K562 (cell line): ENCODE data around the gene LIMD2. TPM values are rescaled to one million over a fixed set of nuclear protein-coding genes. Genes with fewer than 3 reads are reported as not detected.

Experiments
- ATAC-seq: fragments of 200-7000 bp; cut with Tn5 transposase; 3 replicates; pipeline ENCODE4 v1.9.1; 2020; ENCODE audit warnings: moderate library complexity
- BruUV-seq: library from RNA; stranded (reverse); fragments of 400-500 nt; replicated peaks from 2 replicates; lab custom pipeline; 2021; lab: Mats Ljungman, UMichigan
- CTCF ChIA-PET: fragments of 300-600 bp; formaldehyde crosslinking; extraction: SDS; loops from one replicate; lab custom pipeline; 2021; ENCODE audit warnings: low intra/inter-chr PET ratio; lab: Yijun Ruan, JAX
- POLR2A ChIA-PET: fragments of 300-600, 350-650 bp; sonication (Branson Sonifier 250); formaldehyde crosslinking; extraction: SDS; loops from one replicate; lab custom pipeline; 2021; ENCODE audit warnings: antibody characterized with exemption, inconsistent platforms; lab: Yijun Ruan, JAX
- DNase-seq, 4 experiments: peaks; one replicate each; pipeline versions ENCODE4 v3.0.0 to v3.0.0-alpha.2; 2011 to 2018; ENCODE audit warnings: low spot score in 3 of 4, mixed read lengths in 3 of 4; ENCODE audit errors: extremely low read depth in 1 of 4
- FAIRE-seq: peaks from 2 replicates; lab custom pipeline; 2011; peaks lifted over from hg19 to GRCh38; lab: Jason Lieb, UNC
- H2AFZ ChIP-seq: 2 replicates; pipeline ENCODE4 v1.6.0; 2011; ENCODE audit warnings: low read depth, low read length, control low read depth, inconsistent platforms
- H3K27ac ChIP-seq: fragments of 200-600 bp; 3 replicates; pipeline ENCODE4 v1.8.0; 2011; ENCODE audit warnings: low read depth, mild to moderate bottlenecking, control low read depth, inconsistent platforms, low read length, moderate library complexity, mixed read lengths; ENCODE audit errors: extremely low read depth
- H3K27me3 ChIP-seq, 2 experiments: fragments of 300-600 bp in 1 of 2; 2 replicates in 1 of 2; 3 replicates in 1 of 2; pipeline versions ENCODE4 v1.6.0 to v1.8.0; 2011; ENCODE audit warnings: inconsistent platforms in 2 of 2, low read length in 2 of 2, mild to moderate bottlenecking in 1 of 2, mixed read lengths in 1 of 2, moderate library complexity in 1 of 2; ENCODE audit not compliant: control insufficient read depth in 2 of 2, insufficient read depth in 2 of 2
- H3K36me3 ChIP-seq: fragments of 300-600 bp; 3 replicates; pipeline ENCODE4 v1.8.0; 2011; ENCODE audit warnings: mild to moderate bottlenecking, low read length, inconsistent platforms; ENCODE audit not compliant: control insufficient read depth, insufficient read depth
- H3K4me1 ChIP-seq, 2 experiments: fragments of 200-600 bp in 1 of 2; replicated peaks in 1 of 2; 2 replicates in 1 of 2; 3 replicates in 1 of 2; pipeline versions ENCODE4 v1.5.1 to v1.8.0; 2011; ENCODE audit warnings: inconsistent platforms in 2 of 2, low read length in 2 of 2, mild to moderate bottlenecking in 1 of 2, mixed read lengths in 1 of 2, moderate library complexity in 1 of 2; ENCODE audit not compliant: control insufficient read depth in 2 of 2, insufficient read depth in 2 of 2
- H3K4me2 ChIP-seq: 2 replicates; pipeline ENCODE4 v1.6.1; 2011; ENCODE audit warnings: low read length, control low read depth, inconsistent platforms, mixed read lengths; ENCODE audit not compliant: insufficient read depth
- H3K4me3 ChIP-seq: fragments of 200-600 bp; sonication (generic), shearing (Covaris generic); 2 replicates; pipeline ENCODE4 v1.5.1; 2016; ENCODE audit warnings: control low read depth, inconsistent platforms
- H3K79me2 ChIP-seq: fragments of 200-600 bp; 3 replicates; pipeline ENCODE4 v1.8.0; 2011; ENCODE audit warnings: low read length, inconsistent platforms; ENCODE audit not compliant: control insufficient read depth, insufficient read depth
- H3K9ac ChIP-seq, 2 experiments: 2 replicates each; pipeline versions ENCODE4 v1.6.0 to v1.6.1; 2011; ENCODE audit warnings: low read depth in 2 of 2, low read length in 2 of 2, control low read depth in 1 of 2, inconsistent platforms in 1 of 2, mild to moderate bottlenecking in 1 of 2, mixed read lengths in 1 of 2; ENCODE audit not compliant: insufficient read depth in 1 of 2
- H3K9me1 ChIP-seq: one replicate; pipeline ENCODE4 v1.6.0; 2011; ENCODE audit warnings: inconsistent platforms, mild to moderate bottlenecking, low read length, moderate library complexity; ENCODE audit not compliant: control insufficient read depth, insufficient read depth
- H3K9me3 ChIP-seq: replicated peaks from 2 replicates; pipeline ENCODE4 v1.5.1; 2011; ENCODE audit warnings: low read depth, low read length, inconsistent platforms; ENCODE audit not compliant: control insufficient read depth, insufficient read depth
- H4K20me1 ChIP-seq: replicated peaks from 2 replicates; pipeline ENCODE4 v1.6.1; 2011; ENCODE audit warnings: low read length, inconsistent platforms, mixed read lengths; ENCODE audit not compliant: control insufficient read depth, insufficient read depth
- EP300 ChIP-seq: IDR thresholded peaks from 2 replicates; pipeline ENCODE4 v1.6.1; 2012; ENCODE audit warnings: low read length, improper control_type of control experiment
- HMGXB4 ChIP-seq: sonication (generic); formaldehyde crosslinking; IDR thresholded peaks from 2 replicates; pipeline ENCODE4 v1.8.1; 2023; ENCODE audit warnings: mild to moderate bottlenecking, missing genetic modification reagents
- MAFF ChIP-seq: IDR thresholded peaks from 2 replicates; pipeline ENCODE4 v1.6.1; 2012; ENCODE audit warnings: low read length, improper control_type of control experiment
- POLR2AphosphoS5 ChIP-seq: IDR thresholded peaks from 2 replicates; pipeline ENCODE4 v1.6.1; 2011; ENCODE audit warnings: mild to moderate bottlenecking, low read depth, low read length, moderate library complexity; ENCODE audit not compliant: control insufficient read depth, insufficient read depth
- RBM34 ChIP-seq: fragments of 200-400 bp; formaldehyde crosslinking; IDR thresholded peaks from 2 replicates; pipeline ENCODE4 v1.6.1; 2018; ENCODE audit warnings: low read length, borderline replicate concordance; ENCODE audit not compliant: insufficient read depth
- SMAD1 ChIP-seq: fragments of 150-350 bp; IDR thresholded peaks from 2 replicates; pipeline ENCODE4 v1.6.1; 2014; ENCODE audit warnings: low read length, low read depth; ENCODE audit not compliant: partially characterized antibody
- WGBS: fragments of 100-300 bp; shearing (Covaris generic); methylation state at CpG from one replicate; pipeline ENCODE4 v1.1.6; 2016; ENCODE audit warnings: low coverage, mixed read lengths; ENCODE audit not compliant: insufficient coverage; ENCODE audit errors: missing lambda C conversion rate; 5-methylcytosine and 5-hydroxymethylcytosine counted together
- in situ Hi-C: fragments of 300-500 bp; cut with MboI; formaldehyde crosslinking; loops from 4 replicates; pipeline ENCODE4 v1.15.0; 2018; ENCODE audit warnings: inconsistent platforms, mixed read lengths
- intact Hi-C: fragments of 100-400 bp; cut with micrococcal nuclease; formaldehyde crosslinking; loops from 2 replicates; pipeline ENCODE4 v1.14.2; 2022
- polyA plus RNA-seq, 8 experiments: library from polyadenylated mRNA; depleted of rRNA in 4 of 8; stranded (reverse) in 5 of 8; unstranded in 3 of 8; fragments of >200 nt; fragmentation: Nextera tagmentation in 2 of 8; fragmentation: Illumina TruSeq in 1 of 8; extraction: Ambion mirVana in 2 of 8; extraction: Trizol in 1 of 8; gene quantifications; 2 replicates each; pipeline versions ENCODE4 v1.2.1 to v1.2.3, GENCODE V29; 2011 to 2014; ENCODE audit warnings: inconsistent platforms in 1 of 8, missing spikeins in 1 of 8
- total RNA-seq, 7 experiments: library from RNA; depleted of rRNA in 6 of 7; stranded (reverse); fragments of >200 nt in 6 of 7; fragmentation: Illumina TruSeq in 2 of 7; extraction: Trizol in 2 of 7; gene quantifications; 2 replicates each; pipeline versions ENCODE4 v1.2.1 to v1.2.3, GENCODE V29; 2011 to 2021; ENCODE audit warnings: low replicate concordance in 1 of 7
- TF ChIP-seq, protein P1 (sequence below): fragments of 450-650 bp; formaldehyde crosslinking; IDR thresholded peaks from 2 replicates; pipeline ENCODE4 v1.4.0; 2022; ENCODE audit warnings: missing genetic modification characterization

LIMD2 gene
- total and polyA plus RNA-seq, 9 of the 15 experiments (the other 6 are each of a cell fraction or from before 2014, with no cell fraction given) = 0.07 to 11.2 (median 2.8) TPM

- TF ChIP-seq POLR2AphosphoS5 (no peak), EP300 (no peak), SMAD1 (no peak)
- TF ChIP-seq, all 486 proteins: peak for 0
Observed at GRCh38 chr17:63657786-63658185, 42.1 kb downstream of the LIMD2 start (continued).

GRCh38 chr17:63653050-63653449 is 46.9 kb downstream of the LIMD2 start:
- Histone ChIP-seq H3K9me1 (no peaks in the 10 kb centered on the region), H3K9me3 (no peaks in the 10 kb centered on the region), H3K27me3 (no peaks in the 10 kb centered on the region), H3K4me2 (no peak overlapping the region), H2AFZ (no peak overlapping the region), H3K36me3 (peaks cover 20% of the 10 kb centered on the region; the same call in 2 of the 3 replicates), H3K4me1 (no peaks in the 10 kb centered on the region), H3K27ac (no peak overlapping the region), H3K9ac (no peak overlapping the region), H4K20me1 (no peaks in the 10 kb centered on the region), H3K79me2 (no peaks in the 10 kb centered on the region), H3K4me3 (no peak overlapping the region)
- POLR2A ChIA-PET = interaction anchor here (1.2 kb wide), 1 partner anchor 11 kb away, joined by 3 read pairs; no protein-coding TSS in a partner anchor
- no peak for ATAC-seq
- CTCF ChIA-PET = no interaction called here
- DNase-seq = no peak
- WGBS = 20% methylated on average over 2 of the region's 2 CpGs
- FAIRE-seq = no peak
- intact Hi-C loops (no loop called here), in situ Hi-C loops (no loop called here)
- no peak for TF ChIP-seq MAFF
- TF ChIP-seq RBM34 = no peak
- TF ChIP-seq, protein P1, sequence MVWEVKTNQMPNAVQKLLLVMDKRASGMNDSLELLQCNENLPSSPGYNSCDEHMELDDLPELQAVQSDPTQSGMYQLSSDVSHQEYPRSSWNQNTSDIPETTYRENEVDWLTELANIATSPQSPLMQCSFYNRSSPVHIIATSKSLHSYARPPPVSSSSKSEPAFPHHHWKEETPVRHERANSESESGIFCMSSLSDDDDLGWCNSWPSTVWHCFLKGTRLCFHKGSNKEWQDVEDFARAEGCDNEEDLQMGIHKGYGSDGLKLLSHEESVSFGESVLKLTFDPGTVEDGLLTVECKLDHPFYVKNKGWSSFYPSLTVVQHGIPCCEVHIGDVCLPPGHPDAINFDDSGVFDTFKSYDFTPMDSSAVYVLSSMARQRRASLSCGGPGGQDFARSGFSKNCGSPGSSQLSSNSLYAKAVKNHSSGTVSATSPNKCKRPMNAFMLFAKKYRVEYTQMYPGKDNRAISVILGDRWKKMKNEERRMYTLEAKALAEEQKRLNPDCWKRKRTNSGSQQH (CRISPR knock-in tag) = no peak
- TF ChIP-seq HMGXB4 (CRISPR knock-in tag) = no peak
- BruUV-seq = no TSS peak
